WI38 (cell line): ENCODE measurements around the gene KIF16B.
"Not testable (repeated sequence)": the region's sequence is repeated elsewhere in the genome, so short reads cannot be mapped to it uniquely, and the experiment has no call there.

Experiments used
- H3K4me3 ChIP-seq: 2 replicates; pipeline ENCODE4 v1.5.1; 2011; ENCODE audit warnings: low read depth, mild to moderate bottlenecking, control low read depth, low read length
- CTCF ChIP-seq: IDR thresholded peaks from 2 replicates; pipeline ENCODE4 v1.5.1; 2012; ENCODE audit warnings: low read depth, mild to moderate bottlenecking, control low read depth, low read length

Gene KIF16B

GRCh38 chr20:16580147-16580546 lies 6.9 kb upstream of the KIF16B start:
- TF ChIP-seq CTCF: no peak
- no peak overlapping the region for H3K4me3 ChIP-seq

GRCh38 chr20:16576219-16576618 lies 3.0 kb upstream of the KIF16B start:
- no peak for TF ChIP-seq CTCF
- no peak overlapping the region for H3K4me3 ChIP-seq

GRCh38 chr20:16575390-16576140 lies 2.3 kb upstream of the KIF16B start:
- peak overlapping the region; percentile 50 for H3K4me3 ChIP-seq
- TF ChIP-seq CTCF: no peak

- H3K4me3 ChIP-seq: peak overlapping the region; percentile 50
- no peak for TF ChIP-seq CTCF
These were observed 1.6 kb upstream of the KIF16B start for GRCh38 chr20:16574656-16575355.

- no peak for TF ChIP-seq CTCF
- H3K4me3 ChIP-seq: no peak overlapping the region
These were observed 1.9 kb downstream of the KIF16B start for GRCh38 chr20:16571333-16571732.

- TF ChIP-seq CTCF: no peak
- H3K4me3 ChIP-seq: no peak overlapping the region
These were observed 3.7 kb downstream of the KIF16B start for GRCh38 chr20:16569246-16570153.

- no peak for TF ChIP-seq CTCF
- H3K4me3 ChIP-seq: no peak overlapping the region
These were observed 7.2 kb downstream of the KIF16B start for GRCh38 chr20:16566080-16566479.

GRCh38 chr20:16564079-16564478 lies 9.2 kb downstream of the KIF16B start:
- not testable (repeated sequence) for H3K4me3 ChIP-seq
